Measurements from ENCODE around the gene FTO.

FTO gene

DNA sequence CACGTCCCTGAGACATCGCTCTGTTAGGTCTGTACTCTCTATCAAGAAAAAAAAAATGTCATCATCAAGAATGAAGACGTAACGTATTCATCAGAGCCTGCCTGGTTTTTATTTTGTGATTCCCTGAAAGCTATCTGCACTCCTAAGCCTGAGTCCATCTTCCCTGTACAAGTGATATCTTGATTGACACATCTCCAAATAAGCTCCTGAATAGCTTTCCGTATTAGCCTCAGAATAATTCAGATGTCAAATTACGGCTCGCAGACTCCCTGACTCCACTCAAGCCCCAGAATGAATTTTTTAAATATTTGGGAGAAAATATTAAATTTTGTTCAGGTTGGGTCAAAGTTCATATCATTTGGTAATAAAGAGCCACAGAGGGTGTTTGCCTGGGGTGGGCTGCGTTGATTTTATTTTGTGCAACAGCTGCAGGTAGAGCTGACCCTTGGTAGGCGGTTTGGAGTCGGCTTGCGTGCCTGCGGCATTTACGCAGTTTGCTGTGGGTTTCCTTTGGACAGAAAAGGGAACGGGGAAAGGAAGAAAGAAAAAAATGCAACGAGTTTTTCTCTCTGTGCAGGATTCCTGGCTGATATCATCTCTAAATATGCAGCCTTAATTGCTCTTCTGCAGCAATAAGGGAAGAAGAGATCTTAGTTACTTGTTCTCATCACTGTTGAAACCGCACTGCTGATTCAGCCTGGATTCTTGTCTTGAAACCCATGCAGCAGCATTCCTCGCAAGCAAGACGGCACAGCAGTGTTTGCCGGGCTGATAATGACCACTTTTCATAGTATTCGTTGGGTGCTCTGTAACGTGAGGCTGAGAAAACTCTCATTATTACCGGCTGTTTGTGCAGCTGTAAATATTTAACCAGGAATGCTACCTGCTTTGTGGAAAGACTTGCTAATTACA is 467.9 kb downstream of the FTO start:
- TF ChIP-seq, protein P1, sequence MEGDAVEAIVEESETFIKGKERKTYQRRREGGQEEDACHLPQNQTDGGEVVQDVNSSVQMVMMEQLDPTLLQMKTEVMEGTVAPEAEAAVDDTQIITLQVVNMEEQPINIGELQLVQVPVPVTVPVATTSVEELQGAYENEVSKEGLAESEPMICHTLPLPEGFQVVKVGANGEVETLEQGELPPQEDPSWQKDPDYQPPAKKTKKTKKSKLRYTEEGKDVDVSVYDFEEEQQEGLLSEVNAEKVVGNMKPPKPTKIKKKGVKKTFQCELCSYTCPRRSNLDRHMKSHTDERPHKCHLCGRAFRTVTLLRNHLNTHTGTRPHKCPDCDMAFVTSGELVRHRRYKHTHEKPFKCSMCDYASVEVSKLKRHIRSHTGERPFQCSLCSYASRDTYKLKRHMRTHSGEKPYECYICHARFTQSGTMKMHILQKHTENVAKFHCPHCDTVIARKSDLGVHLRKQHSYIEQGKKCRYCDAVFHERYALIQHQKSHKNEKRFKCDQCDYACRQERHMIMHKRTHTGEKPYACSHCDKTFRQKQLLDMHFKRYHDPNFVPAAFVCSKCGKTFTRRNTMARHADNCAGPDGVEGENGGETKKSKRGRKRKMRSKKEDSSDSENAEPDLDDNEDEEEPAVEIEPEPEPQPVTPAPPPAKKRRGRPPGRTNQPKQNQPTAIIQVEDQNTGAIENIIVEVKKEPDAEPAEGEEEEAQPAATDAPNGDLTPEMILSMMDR (IDR thresholded peaks at IDR 0.05; ENCODE audit: low read depth, low read length, missing control alignments) = no peak
- H3K4me3 ChIP-seq (replicated peaks; ENCODE audit: low read depth, low read length) = no peak overlapping the region
- DNase-seq (ENCODE audit: extremely low read depth, low read depth) = no peak

DNA sequence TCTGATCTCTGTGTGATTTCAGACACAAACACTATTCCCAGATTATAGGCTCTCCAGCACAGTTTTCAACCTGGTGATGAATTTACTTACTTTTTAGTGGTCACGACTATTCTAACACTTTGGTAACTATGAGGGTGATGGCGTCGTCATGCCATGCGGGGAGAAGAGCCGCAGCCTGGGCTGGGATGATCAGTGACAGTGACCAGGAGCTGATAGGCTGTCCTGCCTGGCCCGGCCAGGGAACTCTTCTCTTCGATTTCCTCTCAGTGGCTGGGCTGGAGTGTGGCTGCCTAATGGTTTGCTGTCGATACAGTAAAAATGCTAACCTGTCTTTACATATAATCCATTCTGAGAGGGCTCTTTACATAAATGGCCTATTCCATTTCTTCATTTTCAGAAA is 469.5 kb downstream of the FTO start:
- H3K4me3 ChIP-seq (replicated peaks; ENCODE audit: low read depth, low read length) = no peak overlapping the region
- TF ChIP-seq, protein P1 (IDR thresholded peaks at IDR 0.05; ENCODE audit: low read depth, low read length, missing control alignments) = no peak
- no peak for DNase-seq (ENCODE audit: extremely low read depth, low read depth)

DNA sequence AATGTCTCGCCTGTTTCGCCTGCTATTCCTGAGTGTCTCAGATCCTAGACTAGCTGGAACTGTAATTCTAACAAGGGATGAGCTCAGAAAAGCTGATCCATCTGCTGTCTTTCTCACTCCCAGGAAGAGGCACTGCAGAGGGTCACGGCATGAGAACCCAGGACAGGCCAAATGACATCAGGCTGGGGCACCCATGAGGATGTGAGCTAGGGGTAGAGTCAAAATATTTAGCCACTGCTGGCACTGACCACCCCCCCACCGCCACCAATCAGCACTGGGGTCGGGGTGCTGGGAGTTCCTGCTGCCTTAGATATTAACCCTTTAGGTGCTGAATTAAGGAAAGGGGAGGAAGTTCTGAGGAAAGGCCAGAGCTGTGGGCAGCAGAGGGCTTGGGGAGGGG is 470.2 kb downstream of the FTO start:
- TF ChIP-seq, protein P1 (IDR thresholded peaks at IDR 0.05; ENCODE audit: low read depth, low read length, missing control alignments) = no peak
- no peak for DNase-seq (ENCODE audit: extremely low read depth, low read depth)

DNA sequence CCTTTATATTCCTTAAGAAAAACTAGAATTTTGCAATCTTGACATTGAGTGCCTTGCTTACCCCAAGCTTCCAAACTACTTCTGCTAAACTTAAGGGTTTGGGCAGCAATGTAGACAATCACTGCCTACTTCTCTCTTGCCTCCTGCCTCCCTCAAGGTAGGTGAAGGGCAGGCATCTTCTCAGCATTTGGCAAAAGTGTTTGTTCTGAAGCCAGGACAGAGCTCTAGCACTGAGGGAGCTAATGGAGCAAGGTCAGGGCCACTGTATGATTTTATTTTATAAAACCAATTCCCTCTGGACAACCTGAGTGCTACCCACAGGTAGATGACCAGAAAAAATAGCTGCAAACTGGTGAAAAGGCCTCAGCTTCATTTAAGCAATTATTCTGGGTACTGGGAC is 470.8 kb downstream of the FTO start:
- no peak overlapping the region for H3K4me3 ChIP-seq (replicated peaks; ENCODE audit: low read depth, low read length)
- TF ChIP-seq, protein P1 (IDR thresholded peaks at IDR 0.05; ENCODE audit: low read depth, low read length, missing control alignments) = no peak
- no peak for DNase-seq (ENCODE audit: extremely low read depth, low read depth)

More for the DNA sequence above, 470.2 kb downstream of the FTO start:
- H3K4me3 ChIP-seq (replicated peaks; ENCODE audit: low read depth, low read length) = no peak overlapping the region

GRCh38 chr16:54175169-54175551 is 471.2 kb downstream of the FTO start:
- no peak overlapping the region for H3K4me3 ChIP-seq (replicated peaks; ENCODE audit: low read depth, low read length)
- no peak for DNase-seq (ENCODE audit: extremely low read depth, low read depth)
- TF ChIP-seq, protein P1 (IDR thresholded peaks at IDR 0.05; ENCODE audit: low read depth, low read length, missing control alignments) = no peak

- TF ChIP-seq, protein P1 (IDR thresholded peaks at IDR 0.05; ENCODE audit: low read depth, low read length, missing control alignments) = no peak
- no peak for DNase-seq (ENCODE audit: extremely low read depth, low read depth)
- H3K4me3 ChIP-seq (replicated peaks; ENCODE audit: low read depth, low read length) = no peak overlapping the region
Measured at GRCh38 chr16:54175552-54176375, 471.8 kb downstream of the FTO start.

Data from HFF-Myc (cell line).